Ovary (tissue), 3 donors: ENCODE measurements around the gene PCDHB11.
"Not testable (repeated sequence)": the region's sequence is repeated elsewhere in the genome, so short reads cannot be mapped to it uniquely, and the experiment has no call there.

ENCODE experiments used
- CTCF ChIP-seq, 3 donors: fragments of 450-650 bp in 2 of 3; fragments of 200-600 bp in 1 of 3; IDR thresholded peaks; one replicate each; pipeline versions ENCODE4 v1.5.1 to v1.8.0; 2016 to 2022; ENCODE audit warnings: antibody characterized with exemption in 3 of 3, mild to moderate bottlenecking in 1 of 3
- POLR2A ChIP-seq: fragments of 450-650 bp; IDR thresholded peaks from one replicate; pipeline ENCODE4 v1.6.1; 2017; ENCODE audit warnings: antibody characterized with exemption, mild to moderate bottlenecking, moderate library complexity
- donor health status: DM: no; HTN: no; CAD: no.

GRCh38 chr5:141224844-141225243, 25.4 kb downstream of the PCDHB11 start:
- not testable (repeated sequence) for TF ChIP-seq CTCF (IDR thresholded peaks at IDR 0.05); POLR2A
